Fibroblast of skin of scalp (primary cell): ENCODE data around the gene CRYGB.
"Not testable (repeated sequence)": the region's sequence is repeated elsewhere in the genome, so short reads cannot be mapped to it uniquely, and the experiment has no call there.

Experiments
- DNase-seq: peaks from one replicate; pipeline ENCODE4 v3.0.0-alpha.2; 2013

CRYGB gene

GRCh38 chr2:208112969-208113368, 33.0 kb downstream of the CRYGB start:
- no peak for DNase-seq

GRCh38 chr2:208112273-208112745, 33.6 kb downstream of the CRYGB start:
- DNase-seq = not testable (repeated sequence)

- no peak for DNase-seq
Observed at GRCh38 chr2:208103616-208104015, 42.3 kb downstream of the CRYGB start.

GRCh38 chr2:208101716-208102631, 44.0 kb downstream of the CRYGB start:
- DNase-seq = peak; percentile 7

- DNase-seq = no peak
Observed at GRCh38 chr2:208099682-208100470, 46.1 kb downstream of the CRYGB start.

GRCh38 chr2:208098701-208099100, 47.3 kb downstream of the CRYGB start:
- not testable (repeated sequence) for DNase-seq

GRCh38 chr2:208098267-208098666, 47.7 kb downstream of the CRYGB start:
- no peak for DNase-seq

- DNase-seq = peak; percentile 58
Observed at GRCh38 chr2:208097801-208098200, 48.2 kb downstream of the CRYGB start.

GRCh38 chr2:208097313-208097712, 48.6 kb downstream of the CRYGB start:
- DNase-seq = no peak

GRCh38 chr2:208096080-208096479, 49.9 kb downstream of the CRYGB start:
- DNase-seq = no peak

GRCh38 chr2:208093128-208093527, 52.8 kb downstream of the CRYGB start:
- DNase-seq = no peak
